ENCODE results near the gene TMEM123.

- TF ChIP-seq CTCF (IDR thresholded peaks at IDR 0.05; ENCODE audit: insufficient read depth, low read length, poor library complexity, severe bottlenecking) (no peak), EZH2phosphoT487 (conservative IDR thresholded peaks at IDR 0.05; ENCODE audit: low read length) (no peak)
Observed at GRCh38 chr11:102413497-102413896, 39.1 kb downstream of the TMEM123 start.

Data from SU-DHL-6 (cell line).